DMS53 treated with DMSO at 0.1 percent for 48 hours (cell line): ENCODE results near the gene MUC5B.
"Not testable (repeated sequence)": the region's sequence is repeated elsewhere in the genome, so short reads cannot be mapped to it uniquely, and the experiment has no call there.

Source experiments
- DNase-seq: peaks from one replicate; lab custom pipeline; 2025; ENCODE audit not compliant: unreplicated experiment; lab: John Stamatoyannopoulos, UW

The MUC5B gene

GRCh38 chr11:1260620-1261019, 37.8 kb downstream of the MUC5B start:
- no peak for DNase-seq

DNA sequence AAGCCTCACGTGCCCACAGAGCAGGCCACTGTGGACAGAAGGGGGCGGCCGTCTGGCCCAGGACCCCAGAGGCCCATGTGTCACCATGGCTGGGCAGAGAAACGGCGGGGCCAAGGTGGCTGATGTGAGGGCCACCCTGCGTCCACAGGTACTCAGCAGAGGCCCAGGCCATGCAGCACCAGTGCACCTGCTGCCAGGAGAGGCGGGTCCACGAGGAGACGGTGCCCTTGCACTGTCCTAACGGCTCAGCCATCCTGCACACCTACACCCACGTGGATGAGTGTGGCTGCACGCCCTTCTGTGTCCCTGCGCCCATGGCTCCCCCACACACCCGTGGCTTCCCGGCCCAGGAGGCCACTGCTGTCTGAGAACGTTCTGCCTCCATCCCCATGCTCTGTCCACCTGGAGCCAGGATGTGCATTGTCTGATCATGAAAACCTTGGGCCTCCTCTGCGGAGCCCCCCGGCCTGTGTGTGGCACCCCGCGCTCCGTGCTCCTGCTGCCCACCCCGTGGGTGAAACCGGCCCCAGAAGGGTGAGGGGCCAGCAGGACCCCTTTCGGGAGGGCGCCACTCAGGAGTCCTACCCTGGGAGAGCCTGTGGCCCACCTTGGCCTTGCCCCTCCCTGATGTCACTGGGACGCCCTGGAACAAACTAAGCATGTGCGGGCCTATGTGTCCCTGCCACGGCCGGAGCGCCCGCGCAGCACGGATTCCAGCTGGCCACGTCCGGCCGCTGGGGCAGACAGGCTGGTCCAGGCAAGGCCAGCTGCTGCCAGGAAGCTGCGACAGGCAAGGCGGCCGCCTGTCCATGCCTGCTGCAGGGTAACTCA, 38.6 kb downstream of the MUC5B start:
- DNase-seq: no peak

- peak; percentile 77 for DNase-seq
These were observed 39.5 kb downstream of the MUC5B start for GRCh38 chr11:1262172-1263006.

DNA sequence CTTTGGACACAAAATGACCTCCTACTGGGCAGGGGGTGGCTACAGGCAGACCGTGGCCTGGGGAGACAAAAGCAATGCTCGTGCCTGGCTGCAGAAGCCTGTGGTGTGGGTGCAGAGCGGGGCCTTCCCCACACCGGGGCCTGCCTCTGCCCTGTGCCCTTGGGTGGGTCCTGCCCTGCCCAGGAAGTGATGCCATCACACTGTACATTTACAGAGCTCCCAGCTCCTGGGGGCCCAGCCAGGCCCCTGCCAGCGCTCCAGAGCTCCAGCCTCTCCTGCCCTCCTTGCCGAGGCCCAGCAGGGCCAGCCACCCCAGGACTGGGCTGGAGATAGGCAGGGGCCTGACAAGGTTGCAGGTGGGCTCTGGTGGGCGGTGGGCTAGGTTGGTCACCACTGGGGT, 40.1 kb downstream of the MUC5B start:
- DNase-seq: no peak

- not testable (repeated sequence) for DNase-seq
These were observed 41.6 kb downstream of the MUC5B start for GRCh38 chr11:1264444-1264843.

- not testable (repeated sequence) for DNase-seq
These were observed 42.6 kb downstream of the MUC5B start for GRCh38 chr11:1265480-1265879.

DNA sequence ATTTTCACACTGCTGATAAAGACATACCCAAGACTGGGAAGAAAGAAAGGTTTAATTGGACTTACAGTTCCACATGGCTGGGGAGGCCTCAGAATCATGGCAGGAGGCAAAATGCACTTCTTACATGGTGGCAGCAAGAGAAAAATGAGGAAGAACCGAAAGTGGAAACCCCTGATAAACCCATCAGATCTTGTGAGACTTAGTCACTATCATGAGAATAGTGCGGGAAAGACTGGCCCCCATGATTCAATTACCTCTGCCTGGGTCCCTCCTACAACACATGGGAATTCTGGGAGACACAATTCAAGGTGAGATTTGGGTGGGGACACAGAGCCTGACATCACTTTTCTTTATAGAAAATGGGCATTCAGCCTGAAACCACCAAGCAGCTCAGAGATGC, 44.1 kb downstream of the MUC5B start:
- not testable (repeated sequence) for DNase-seq

DNA sequence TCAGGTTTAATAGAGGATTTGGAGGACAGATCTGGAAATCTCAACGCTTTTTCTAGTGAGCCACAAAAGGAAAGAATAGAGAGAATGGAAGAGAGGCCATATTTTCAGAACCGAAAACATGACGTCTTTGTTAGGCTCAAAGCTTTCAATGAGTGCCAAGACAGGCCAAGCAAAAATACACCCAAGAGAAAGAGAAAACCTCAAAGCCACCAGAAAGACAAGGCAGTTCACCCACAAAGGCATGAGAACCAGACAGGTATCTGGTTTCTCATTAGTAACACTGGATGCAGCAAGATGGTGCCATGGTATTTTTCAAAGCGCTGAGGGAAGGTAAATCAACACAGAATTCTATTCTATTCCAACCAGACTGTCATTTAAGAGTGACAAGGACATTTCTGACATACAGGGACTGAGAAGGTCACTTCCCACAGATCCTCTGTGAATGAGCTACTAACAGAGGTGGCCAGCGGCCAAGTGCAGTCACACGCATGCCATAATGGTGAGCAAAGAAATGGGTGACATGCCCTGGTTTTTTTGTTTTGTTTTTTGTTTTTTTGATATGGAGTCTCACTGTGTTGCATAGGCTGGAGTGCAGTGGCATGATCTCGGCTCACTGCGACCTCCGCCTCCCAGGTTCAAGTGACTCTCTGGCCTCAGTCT, 44.7 kb downstream of the MUC5B start:
- DNase-seq: no peak

- DNase-seq: no peak
These were observed 47.1 kb downstream of the MUC5B start for GRCh38 chr11:1269957-1270356.

- no peak for DNase-seq
These were observed 47.6 kb downstream of the MUC5B start for GRCh38 chr11:1270476-1270875.

- no peak for DNase-seq
These were observed 48.1 kb downstream of the MUC5B start for GRCh38 chr11:1271002-1271401.

DNA sequence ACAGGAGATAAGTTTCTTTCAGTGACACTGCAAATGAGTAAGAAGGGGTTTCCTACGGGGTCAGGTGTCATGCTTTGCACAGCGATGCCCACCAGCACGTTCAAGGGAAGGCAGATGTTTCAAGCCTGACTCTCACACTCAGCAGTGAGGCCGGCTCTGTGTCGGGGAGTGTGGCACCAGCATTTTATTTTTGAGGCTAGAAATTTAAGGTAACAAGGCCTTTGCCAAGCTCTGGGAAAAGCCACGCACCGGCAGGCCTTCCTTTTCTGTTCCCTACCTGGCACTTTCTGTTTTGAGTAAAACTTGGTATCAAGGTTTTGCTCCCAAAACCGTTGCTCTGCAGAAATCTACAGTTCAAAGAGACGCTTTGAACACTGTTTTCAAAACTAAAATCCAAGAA, 48.5 kb downstream of the MUC5B start:
- no peak for DNase-seq

- no peak for DNase-seq
These were observed 49.1 kb downstream of the MUC5B start for GRCh38 chr11:1271927-1272326.

- DNase-seq: no peak
These were observed 49.7 kb downstream of the MUC5B start for GRCh38 chr11:1272531-1272930.

DNA sequence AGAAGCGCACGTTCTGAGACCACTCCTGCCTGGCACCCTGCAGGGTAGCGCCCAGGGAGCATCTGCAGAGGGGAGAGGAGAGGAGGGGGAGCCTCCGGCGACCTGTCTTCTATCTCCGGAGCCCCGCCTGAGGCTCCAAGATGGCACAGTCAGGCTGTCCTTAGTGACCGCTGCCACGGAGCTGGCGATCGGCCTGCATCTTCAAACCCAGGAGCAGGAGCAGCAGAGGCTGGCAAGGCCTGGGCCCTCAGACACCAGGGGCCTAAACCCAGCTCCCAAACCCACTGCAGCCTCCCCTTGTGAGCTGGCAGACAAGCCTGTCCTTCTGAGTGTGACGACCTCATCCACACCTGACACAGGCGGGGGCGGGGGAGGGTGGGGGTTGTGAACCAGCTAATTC, 51.6 kb downstream of the MUC5B start:
- no peak for DNase-seq

GRCh38 chr11:1275021-1275420, 52.2 kb downstream of the MUC5B start:
- no peak for DNase-seq

DNA sequence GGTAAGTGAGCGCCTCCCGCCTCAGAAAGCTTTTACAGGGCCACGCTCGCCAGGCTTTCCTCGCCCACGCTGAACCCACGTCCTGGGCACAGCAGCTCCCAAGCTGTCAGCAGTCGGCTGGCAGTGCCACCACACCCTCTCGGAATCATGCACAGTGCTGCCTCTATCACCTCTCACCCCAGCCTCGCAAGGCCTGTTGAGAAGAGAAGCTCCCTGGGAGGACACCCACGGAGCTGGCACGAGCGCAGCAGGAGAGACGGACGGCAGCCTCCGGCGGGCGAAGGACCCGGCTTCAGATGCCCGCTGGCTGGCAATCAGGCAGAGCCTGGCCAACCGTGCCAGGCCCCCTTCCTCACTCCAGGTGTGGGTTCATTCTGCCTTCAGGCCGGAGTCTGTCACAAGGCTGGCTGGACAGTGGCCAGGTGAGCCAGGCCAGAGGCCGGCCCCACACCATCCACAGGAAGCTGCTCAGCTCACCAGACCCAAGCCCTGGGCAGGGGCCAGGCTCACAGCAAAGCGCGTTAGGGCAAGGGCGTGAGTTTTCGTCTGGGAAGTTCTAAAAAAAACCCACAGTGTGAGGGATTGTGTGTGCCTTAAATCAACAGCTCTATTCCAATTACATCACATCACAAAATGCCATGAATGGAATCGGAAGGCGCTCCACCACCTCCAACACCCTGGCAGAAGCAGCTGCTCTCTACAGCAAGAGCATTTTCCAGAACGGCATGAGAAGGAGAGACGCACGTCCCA, 53.4 kb downstream of the MUC5B start:
- no peak for DNase-seq

DNA sequence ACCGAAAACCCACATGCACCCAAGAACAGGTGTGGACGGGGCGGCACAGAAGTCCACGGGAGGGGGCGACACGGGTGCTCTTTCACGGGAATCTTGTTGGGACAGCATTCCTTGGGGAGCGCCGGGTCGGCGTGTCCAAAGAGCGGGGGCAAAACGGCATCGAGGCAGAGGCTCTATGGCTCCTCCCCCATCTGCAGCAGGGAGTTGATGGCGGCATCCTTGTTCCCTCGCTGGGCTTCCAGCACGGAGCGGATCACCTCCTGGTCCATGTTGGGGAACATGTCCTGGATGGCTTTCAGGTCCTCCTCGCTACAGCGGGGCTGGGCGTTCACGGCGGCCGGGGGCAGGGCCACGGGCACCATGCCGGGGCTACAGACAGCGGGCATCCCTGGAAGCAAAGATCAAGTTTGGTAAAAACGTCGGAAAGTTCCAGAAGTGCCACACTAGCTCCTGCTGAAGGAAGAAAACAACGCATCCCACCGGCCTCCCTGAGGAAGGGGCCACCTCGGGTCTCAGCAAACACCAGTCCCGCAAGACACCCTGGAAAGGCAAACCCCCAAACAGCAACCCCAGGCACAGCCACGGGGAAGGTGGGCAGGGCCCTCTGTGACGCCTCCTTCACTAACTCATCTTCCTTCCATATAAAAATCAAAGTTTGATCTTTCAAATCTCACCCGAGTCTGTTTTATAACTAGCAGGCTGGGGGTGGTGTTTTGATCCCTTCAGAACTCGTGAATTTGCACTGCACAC, 54.2 kb downstream of the MUC5B start:
- no peak for DNase-seq

GRCh38 chr11:1277936-1278512, 55.2 kb downstream of the MUC5B start:
- DNase-seq: no peak
